MM.1S (cell line): ENCODE data around the gene CD164L2.
A peak's percentile ranks its signal among the peaks of the same experiment; 100 is the strongest.

ENCODE experiments used
- DNase-seq: peaks from one replicate; pipeline ENCODE4 v3.0.0-alpha.2; 2015
- H2AFZ ChIP-seq: fragments of 300-600 bp; sonication (generic); 2 replicates; pipeline ENCODE4 v1.6.0; 2016; ENCODE audit warnings: antibody characterized with exemption, low read length
- H3F3A ChIP-seq: fragments of 300-600 bp; sonication (generic); 2 replicates; pipeline ENCODE4 v1.6.1; 2016; ENCODE audit warnings: mild to moderate bottlenecking, antibody characterized with exemption, low read length, moderate library complexity, mixed read lengths; ENCODE audit not compliant: insufficient read depth
- H3K27ac ChIP-seq: fragments of 300-600 bp; sonication (generic); 2 replicates; pipeline ENCODE4 v1.5.1; 2016; ENCODE audit warnings: mild to moderate bottlenecking, low read length
- H3K27me3 ChIP-seq: fragments of 300-600 bp; sonication (generic); replicated peaks from 2 replicates; pipeline ENCODE4 v1.6.0; 2016; ENCODE audit warnings: low read length; ENCODE audit not compliant: insufficient read depth
- H3K36me3 ChIP-seq: fragments of 300-600 bp; sonication (generic); replicated peaks from 2 replicates; pipeline ENCODE4 v1.6.1; 2016; ENCODE audit warnings: mild to moderate bottlenecking, low read length, mixed read lengths; ENCODE audit not compliant: insufficient read depth
- H3K4me1 ChIP-seq: fragments of 300-600 bp; sonication (generic); 2 replicates; pipeline ENCODE4 v1.6.1; 2016; ENCODE audit warnings: low read length, mixed read lengths
- H3K4me2 ChIP-seq: fragments of 300-600 bp; sonication (generic); 2 replicates; pipeline ENCODE4 v1.6.0; 2016; ENCODE audit warnings: low read depth, low read length
- H3K4me3 ChIP-seq: fragments of 300-600 bp; sonication (generic); 2 replicates; pipeline ENCODE4 v1.5.1; 2016; ENCODE audit warnings: low read length, mixed read lengths
- H3K79me2 ChIP-seq: fragments of 300-600 bp; sonication (generic); 2 replicates; pipeline ENCODE4 v1.6.1; 2016; ENCODE audit warnings: mixed run types, low read length, mixed read lengths
- H3K9ac ChIP-seq: fragments of 300-600 bp; sonication (generic); 2 replicates; pipeline ENCODE4 v1.6.1; 2016; ENCODE audit warnings: low read length, mixed read lengths
- H3K9me2 ChIP-seq: fragments of 300-600 bp; sonication (generic); replicated peaks from 2 replicates; pipeline ENCODE4 v1.6.1; 2016; ENCODE audit warnings: mild to moderate bottlenecking, low read length, mixed read lengths; ENCODE audit not compliant: insufficient read depth
- H3K9me3 ChIP-seq: fragments of 300-600 bp; sonication (generic); replicated peaks from 2 replicates; pipeline ENCODE4 v1.6.1; 2016; ENCODE audit warnings: mild to moderate bottlenecking, low read length, mixed read lengths; ENCODE audit not compliant: insufficient read depth
- H4K20me1 ChIP-seq: fragments of 300-600 bp; sonication (generic); 2 replicates; pipeline ENCODE4 v1.6.1; 2016; ENCODE audit warnings: mild to moderate bottlenecking, low read length, moderate library complexity, mixed read lengths; ENCODE audit not compliant: insufficient read depth
- EZH2 ChIP-seq: fragments of 300-600 bp; sonication (generic); optimal IDR thresholded peaks from 2 replicates; pipeline ENCODE3; 2017; ENCODE audit warnings: low read depth, mild to moderate bottlenecking, antibody characterized with exemption, low read length, mixed read lengths
- EZH2phosphoT487 ChIP-seq: fragments of 300-600 bp; sonication (generic); IDR thresholded peaks from 2 replicates; pipeline ENCODE4 v1.6.1; 2018; ENCODE audit warnings: antibody characterized with exemption, low read length
- TF ChIP-seq, protein P1 (sequence below): fragments of 300-600 bp; sonication (generic); IDR thresholded peaks from 2 replicates; pipeline ENCODE4 v1.5.1; 2016; ENCODE audit warnings: antibody characterized with exemption, low read length, mixed read lengths

The CD164L2 gene

GRCh38 chr1:27350663-27351540, 32.2 kb downstream of the CD164L2 start:
- Histone ChIP-seq H3K27ac (no peak overlapping the region), H3K27me3 (no peaks in the 10 kb centered on the region), H4K20me1 (no peaks in the 10 kb centered on the region), H3K4me3 (no peak overlapping the region), H3K9me2 (no peaks in the 10 kb centered on the region), H3K9ac (no peak overlapping the region), H3K4me1 (no peaks in the 10 kb centered on the region), H3F3A (no peaks in the 10 kb centered on the region), H3K9me3 (no peaks in the 10 kb centered on the region), H3K79me2 (no peaks in the 10 kb centered on the region), H2AFZ (no peak overlapping the region), H3K36me3 (no peaks in the 10 kb centered on the region), H3K4me2 (no peak overlapping the region)
- TF ChIP-seq EZH2 (no peak), EZH2phosphoT487 (no peak)
- TF ChIP-seq, protein P1, sequence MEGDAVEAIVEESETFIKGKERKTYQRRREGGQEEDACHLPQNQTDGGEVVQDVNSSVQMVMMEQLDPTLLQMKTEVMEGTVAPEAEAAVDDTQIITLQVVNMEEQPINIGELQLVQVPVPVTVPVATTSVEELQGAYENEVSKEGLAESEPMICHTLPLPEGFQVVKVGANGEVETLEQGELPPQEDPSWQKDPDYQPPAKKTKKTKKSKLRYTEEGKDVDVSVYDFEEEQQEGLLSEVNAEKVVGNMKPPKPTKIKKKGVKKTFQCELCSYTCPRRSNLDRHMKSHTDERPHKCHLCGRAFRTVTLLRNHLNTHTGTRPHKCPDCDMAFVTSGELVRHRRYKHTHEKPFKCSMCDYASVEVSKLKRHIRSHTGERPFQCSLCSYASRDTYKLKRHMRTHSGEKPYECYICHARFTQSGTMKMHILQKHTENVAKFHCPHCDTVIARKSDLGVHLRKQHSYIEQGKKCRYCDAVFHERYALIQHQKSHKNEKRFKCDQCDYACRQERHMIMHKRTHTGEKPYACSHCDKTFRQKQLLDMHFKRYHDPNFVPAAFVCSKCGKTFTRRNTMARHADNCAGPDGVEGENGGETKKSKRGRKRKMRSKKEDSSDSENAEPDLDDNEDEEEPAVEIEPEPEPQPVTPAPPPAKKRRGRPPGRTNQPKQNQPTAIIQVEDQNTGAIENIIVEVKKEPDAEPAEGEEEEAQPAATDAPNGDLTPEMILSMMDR = no peak
- no peak for DNase-seq

DNA sequence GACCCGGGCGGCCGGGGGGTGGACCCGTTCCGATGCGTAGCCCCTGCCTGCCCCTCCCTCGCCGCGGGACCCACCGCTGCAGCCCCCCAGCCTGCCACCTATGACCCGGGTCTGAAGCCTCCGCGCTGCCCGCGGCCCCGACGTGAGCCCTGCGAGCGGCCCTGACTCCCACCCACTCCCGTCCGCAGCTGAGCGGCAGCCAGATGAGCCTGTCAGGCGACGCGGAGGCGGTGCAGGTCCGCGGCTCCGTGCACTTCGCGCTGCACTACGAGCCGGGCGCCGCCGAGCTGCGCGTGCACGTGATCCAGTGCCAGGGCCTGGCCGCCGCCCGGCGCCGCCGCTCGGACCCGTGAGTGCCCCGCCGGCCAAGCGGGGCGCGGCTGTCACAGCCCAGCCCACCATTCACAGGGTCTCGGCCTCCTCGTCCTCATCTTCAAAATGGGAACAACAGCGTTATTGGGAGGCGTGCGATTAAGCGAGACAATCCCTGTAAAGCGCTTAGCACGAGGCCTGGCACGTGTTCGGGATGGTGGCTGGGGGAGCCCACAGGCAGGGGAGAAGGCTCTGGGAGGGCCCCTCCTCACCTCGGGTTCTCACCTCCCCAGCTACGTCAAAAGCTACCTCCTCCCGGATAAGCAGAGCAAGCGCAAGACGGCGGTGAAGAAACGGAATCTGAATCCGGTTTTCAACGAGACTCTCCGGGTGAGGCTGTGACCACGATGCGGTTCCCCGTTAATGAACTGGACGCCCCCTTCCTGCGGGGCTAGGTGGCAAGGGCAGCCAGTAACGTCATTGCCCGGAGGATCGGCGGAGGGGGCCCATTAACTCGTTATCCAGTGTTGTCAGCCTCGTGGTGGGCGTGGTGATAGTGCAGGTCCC, 33.1 kb downstream of the CD164L2 start:
- no peaks in the 10 kb centered on the region for H3K9me2 ChIP-seq
- DNase-seq = peak; percentile 18
- H4K20me1 ChIP-seq = no peaks in the 10 kb centered on the region
- H3K36me3 ChIP-seq = no peaks in the 10 kb centered on the region
- peak overlapping the region; percentile 97 for H2AFZ ChIP-seq
- no peaks in the 10 kb centered on the region for H3K27me3 ChIP-seq
- H3K27ac ChIP-seq = no peak overlapping the region
- peak overlapping the region; percentile 58; the same call in 1 of the 2 replicates for H3K9ac ChIP-seq
- no peaks in the 10 kb centered on the region for H3K79me2 ChIP-seq
- H3K4me2 ChIP-seq = peak overlapping the region; percentile 91
- peak overlapping the region; percentile 65 for H3K4me3 ChIP-seq
- no peak for TF ChIP-seq EZH2
- TF ChIP-seq, protein P1 = no peak
- no peak for TF ChIP-seq EZH2phosphoT487
- no peaks in the 10 kb centered on the region for H3K4me1 ChIP-seq
- no peaks in the 10 kb centered on the region for H3F3A ChIP-seq
- H3K9me3 ChIP-seq = no peaks in the 10 kb centered on the region

GRCh38 chr1:27348861-27349783, 34.0 kb downstream of the CD164L2 start:
- H3K9ac ChIP-seq = peak overlapping the region; percentile 58; the same call in 1 of the 2 replicates
- H3K4me2 ChIP-seq = peak overlapping the region; percentile 91
- no peaks in the 10 kb centered on the region for H3K9me2 ChIP-seq
- peak overlapping the region; percentile 97 for H2AFZ ChIP-seq
- TF ChIP-seq, protein P1 = no peak
- TF ChIP-seq EZH2 (no peak), EZH2phosphoT487 (no peak)
- H4K20me1 ChIP-seq = no peaks in the 10 kb centered on the region
- H3F3A ChIP-seq = no peaks in the 10 kb centered on the region
- DNase-seq = peak; percentile 60
- H3K79me2 ChIP-seq = no peaks in the 10 kb centered on the region
- H3K27ac ChIP-seq = no peak overlapping the region
- no peaks in the 10 kb centered on the region for H3K9me3 ChIP-seq
- H3K27me3 ChIP-seq = no peaks in the 10 kb centered on the region
- no peaks in the 10 kb centered on the region for H3K4me1 ChIP-seq
- no peaks in the 10 kb centered on the region for H3K36me3 ChIP-seq
- H3K4me3 ChIP-seq = peak overlapping the region; percentile 65
